Effector memory CD8-positive, alpha-beta T cell (primary cell): Measurements from ENCODE around the gene PCDHB15.
"Not testable (repeated sequence)": the region's sequence is repeated elsewhere in the genome, so short reads cannot be mapped to it uniquely, and the experiment has no call there.

Experiments used
- ATAC-seq: fragments of 150-1000 bp; cut with Tn5 transposase; replicated peaks from 2 replicates; pipeline ENCODE4 v1.10.0; 2021; ENCODE audit warnings: mild to moderate bottlenecking, moderate library complexity
- DNase-seq, 3 experiments: peaks; one replicate each; pipeline ENCODE4 v3.0.0; 2021
- H3K27ac Mint-ChIP-seq, 2 donors: one replicate each; pipeline ENCODE4 v1.8.0; 2022; ENCODE audit warnings: mild to moderate bottlenecking in 2 of 2, mixed read lengths in 2 of 2, moderate library complexity in 2 of 2
- H3K27me3 Mint-ChIP-seq, 2 donors: one replicate each; pipeline ENCODE4 v1.8.0; 2022; ENCODE audit warnings: mixed read lengths in 2 of 2
- H3K36me3 Mint-ChIP-seq: one replicate; pipeline ENCODE4 v1.8.0; 2022; ENCODE audit warnings: mild to moderate bottlenecking, moderate library complexity, mixed read lengths; ENCODE audit not compliant: insufficient read depth
- H3K4me1 Mint-ChIP-seq, 2 donors: one replicate each; pipeline ENCODE4 v1.8.0; 2022; ENCODE audit warnings: low read depth in 2 of 2, mixed read lengths in 2 of 2
- H3K4me3 Mint-ChIP-seq, 2 donors: one replicate each; pipeline ENCODE4 v1.8.0; 2022; ENCODE audit warnings: mild to moderate bottlenecking in 2 of 2, mixed read lengths in 2 of 2, moderate library complexity in 2 of 2
- H3K9me3 Mint-ChIP-seq, 2 donors: one replicate each; pipeline ENCODE4 v1.8.0; 2022; ENCODE audit warnings: mixed read lengths in 2 of 2
- total RNA-seq, 9 experiments: gene quantifications; one replicate each; lab custom pipeline; 2026; lab: John Stamatoyannopoulos, UW

Gene PCDHB15
- 0 to 0.34 (median 0.18) reads per million in 9 experiments for total RNA-seq

DNA sequence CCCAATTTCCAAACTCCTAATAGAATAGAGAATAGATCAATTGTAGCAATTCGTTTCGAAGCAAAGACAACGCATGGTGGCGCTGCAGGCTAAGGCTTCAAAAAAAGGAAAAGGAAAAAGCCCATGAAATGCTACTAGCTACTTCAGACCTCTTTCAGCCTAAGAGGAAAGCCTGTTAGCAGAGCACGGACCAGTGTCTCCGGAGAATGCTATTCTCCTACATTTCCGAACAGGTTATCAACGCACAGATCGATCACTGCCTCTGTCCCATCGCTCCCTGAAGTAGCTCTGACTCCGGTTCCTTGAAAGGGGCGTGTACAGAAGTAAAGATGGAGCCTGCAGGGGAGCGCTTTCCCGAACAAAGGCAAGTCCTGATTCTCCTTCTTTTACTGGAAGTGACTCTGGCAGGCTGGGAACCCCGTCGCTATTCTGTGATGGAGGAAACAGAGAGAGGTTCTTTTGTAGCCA lies at the start of gene PCDHB15:
Gene PCDHB15, plus strand, starts transcription at position 146 of the 468 bp plus-strand sequence. Its CDS starts 184 bp downstream, at position 330.
- peak within 1 kb of the TSS; percentile 46 to 55 for H3K4me3 Mint-ChIP-seq
- DNase-seq, result peak in 2 of 3 experiments; percentile 8 to 13
- H3K27ac Mint-ChIP-seq, result no peak within 1 kb of the TSS
- no peaks in the 10 kb centered on the region for H3K36me3 Mint-ChIP-seq
- H3K27me3 Mint-ChIP-seq, result peaks cover 13 to 40% of the 10 kb centered on the region in 2 donors
- ATAC-seq, result no peak
- peaks cover 0 to 3% of the 10 kb centered on the region in 2 donors for H3K4me1 Mint-ChIP-seq
- H3K9me3 Mint-ChIP-seq, result peaks cover 13 to 29% of the 10 kb centered on the region in 2 donors

DNA sequence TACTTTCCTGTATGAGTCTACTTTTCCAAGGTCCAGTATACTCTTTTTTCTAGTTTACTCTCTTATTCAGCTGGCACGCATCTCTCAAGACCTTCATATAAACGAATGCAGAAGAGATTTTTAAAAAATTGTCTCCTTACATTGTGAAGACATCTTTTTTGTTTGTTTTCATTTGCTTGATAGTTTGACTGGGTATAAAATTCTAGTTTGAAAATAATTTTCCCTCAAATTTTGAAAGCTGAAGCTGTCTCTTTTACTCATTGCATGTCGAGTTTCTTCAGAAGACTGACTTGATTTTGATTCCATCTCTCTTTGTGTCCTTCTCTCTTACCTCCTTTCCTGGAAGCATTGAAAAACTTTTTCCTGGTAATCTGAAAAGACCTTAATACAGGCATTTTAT lies 48.8 kb upstream of the PCDHB15 start:
- peaks cover 46 to 69% of the 10 kb centered on the region in 2 donors for H3K27me3 Mint-ChIP-seq
- H3K27ac Mint-ChIP-seq, result no peak overlapping the region
- ATAC-seq (no peak), DNase-seq (no peak)
- H3K36me3 Mint-ChIP-seq, result peaks cover 2% of the 10 kb centered on the region
- no peaks in the 10 kb centered on the region for H3K9me3 Mint-ChIP-seq
- peaks cover 2 to 3% of the 10 kb centered on the region in 2 donors for H3K4me1 Mint-ChIP-seq
- no peak overlapping the region for H3K4me3 Mint-ChIP-seq

DNA sequence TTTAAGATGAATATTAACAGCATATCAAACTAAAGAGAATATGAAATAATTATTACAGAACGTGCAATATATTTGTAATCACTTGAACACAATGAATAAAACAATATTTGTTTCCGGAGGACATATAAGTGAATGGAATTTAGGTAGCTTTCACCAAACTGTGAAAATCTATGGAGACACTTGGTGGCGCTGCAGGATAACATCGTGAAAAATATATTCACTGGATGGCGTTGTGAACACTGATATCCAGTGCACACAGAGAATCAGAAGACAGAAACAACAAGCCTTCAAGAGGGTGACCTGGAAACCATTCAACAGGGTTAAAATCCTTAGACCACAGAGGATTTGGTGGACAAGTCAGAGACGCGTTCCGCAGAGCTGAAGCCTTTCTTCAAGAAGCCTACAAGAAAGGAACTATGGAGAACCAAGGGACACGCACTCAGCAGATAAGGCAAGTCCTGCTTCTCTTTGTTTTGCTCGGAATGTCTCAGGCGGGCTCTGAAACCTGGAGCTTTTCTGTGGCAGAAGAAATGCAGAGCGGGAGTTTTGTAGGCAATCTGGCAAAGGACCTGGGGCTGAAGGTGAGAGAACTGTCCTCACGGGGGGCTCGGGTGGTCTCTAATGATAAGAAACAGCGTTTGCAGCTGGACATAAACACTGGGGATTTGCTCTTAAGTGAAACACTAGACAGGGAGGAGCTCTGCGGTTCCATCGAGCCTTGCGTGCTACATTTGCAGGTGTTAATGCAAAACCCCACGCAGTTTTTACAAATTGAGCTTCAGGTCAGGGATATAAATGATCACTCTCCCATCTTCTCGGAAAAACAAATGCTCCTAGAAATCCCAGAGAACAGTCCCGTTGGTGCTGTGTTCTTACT lies 45.6 kb upstream of the PCDHB15 start, which contains the start of gene PCDHB11:
Gene PCDHB11, plus strand, starts transcription at position 269 of the 877 bp plus-strand sequence. Its CDS starts 148 bp downstream, at position 417.
- Mint-ChIP-seq H3K27me3 (peaks cover 41 to 56% of the 10 kb centered on the region in 2 donors), H3K36me3 (peaks cover 3% of the 10 kb centered on the region), H3K9me3 (no peaks in the 10 kb centered on the region), H3K4me1 (no peaks in the 10 kb centered on the region), H3K27ac (no peak within 1 kb of the TSS), H3K4me3 (no peak within 1 kb of the TSS)
- DNase-seq (no peak), ATAC-seq (no peak)

DNA sequence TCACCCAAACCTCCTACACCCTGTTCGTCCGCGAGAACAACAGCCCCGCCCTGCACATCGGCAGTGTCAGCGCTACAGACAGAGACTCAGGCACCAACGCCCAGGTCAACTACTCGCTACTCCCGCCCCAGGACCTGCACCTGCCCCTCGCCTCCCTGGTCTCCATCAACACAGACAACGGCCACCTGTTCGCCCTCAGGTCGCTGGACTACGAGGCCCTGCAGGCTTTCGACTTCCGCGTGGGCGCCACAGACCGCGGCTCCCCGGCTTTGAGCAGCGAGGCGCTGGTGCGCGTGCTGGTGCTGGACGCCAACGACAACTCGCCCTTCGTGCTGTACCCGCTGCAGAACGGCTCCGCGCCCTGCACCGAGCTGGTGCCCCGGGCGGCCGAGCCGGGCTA lies 44.1 kb upstream of the PCDHB15 start:
- not testable (repeated sequence) for DNase-seq, H3K4me3 Mint-ChIP-seq, H3K27ac Mint-ChIP-seq, H3K9me3 Mint-ChIP-seq, ATAC-seq, H3K36me3 Mint-ChIP-seq, H3K4me1 Mint-ChIP-seq
- peaks cover 53 to 69% of the 10 kb centered on the region in 2 donors for H3K27me3 Mint-ChIP-seq

DNA sequence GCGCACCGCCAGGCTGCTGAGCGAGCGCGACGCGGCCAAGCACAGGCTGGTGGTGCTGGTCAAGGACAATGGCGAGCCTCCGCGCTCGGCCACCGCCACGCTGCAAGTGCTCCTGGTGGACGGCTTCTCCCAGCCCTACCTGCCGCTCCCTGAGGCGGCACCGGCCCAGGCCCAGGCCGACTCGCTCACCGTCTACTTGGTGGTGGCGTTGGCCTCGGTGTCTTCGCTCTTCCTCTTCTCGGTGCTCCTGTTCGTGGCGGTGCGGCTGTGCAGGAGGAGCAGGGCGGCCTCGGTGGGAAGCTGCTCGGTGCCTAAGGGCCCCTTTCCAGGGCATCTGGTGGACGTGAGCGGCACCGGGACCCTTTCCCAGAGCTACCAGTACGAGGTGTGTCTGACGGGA lies 43.5 kb upstream of the PCDHB15 start:
- H3K9me3 Mint-ChIP-seq, result not testable (repeated sequence)
- peaks cover 54 to 69% of the 10 kb centered on the region in 2 donors for H3K27me3 Mint-ChIP-seq

DNA sequence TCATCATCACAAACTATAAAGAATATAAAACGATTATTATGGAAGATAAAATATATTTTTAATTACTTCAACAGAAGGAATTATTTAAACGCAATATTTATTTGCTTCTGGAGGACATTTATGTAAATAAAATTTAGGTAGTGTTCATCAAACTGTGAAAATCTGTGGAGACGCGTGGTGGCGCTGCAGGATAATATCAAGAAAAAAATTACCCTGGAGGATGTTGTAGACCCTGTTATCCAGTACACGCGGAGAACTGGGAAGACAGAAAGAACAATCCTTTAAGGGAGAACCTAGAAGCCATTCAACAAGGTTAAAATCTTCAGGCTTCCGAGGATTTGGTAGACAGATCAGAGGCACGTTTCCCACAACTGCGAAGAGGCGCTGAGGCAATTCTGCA lies 36.7 kb upstream of the PCDHB15 start, which contains the start of gene PCDHB12:
Gene PCDHB12, plus strand, starts transcription at position 242 of the 400 bp plus-strand sequence. CDS start 189 bp downstream, outside the sequence.
- ATAC-seq (no peak), DNase-seq (no peak)
- H3K9me3 Mint-ChIP-seq, result peaks cover 0 to 1% of the 10 kb centered on the region in 2 donors
- no peak within 1 kb of the TSS for H3K27ac Mint-ChIP-seq
- H3K27me3 Mint-ChIP-seq, result peaks cover 57 to 76% of the 10 kb centered on the region in 2 donors
- H3K4me3 Mint-ChIP-seq, result no peak within 1 kb of the TSS
- no peaks in the 10 kb centered on the region for H3K36me3 Mint-ChIP-seq
- H3K4me1 Mint-ChIP-seq, result no peaks in the 10 kb centered on the region

More for the DNA sequence above, 43.5 kb upstream of the PCDHB15 start:
- H3K4me1 Mint-ChIP-seq, H3K36me3 Mint-ChIP-seq, DNase-seq, H3K4me3 Mint-ChIP-seq, H3K27ac Mint-ChIP-seq, ATAC-seq: not testable (repeated sequence)

DNA sequence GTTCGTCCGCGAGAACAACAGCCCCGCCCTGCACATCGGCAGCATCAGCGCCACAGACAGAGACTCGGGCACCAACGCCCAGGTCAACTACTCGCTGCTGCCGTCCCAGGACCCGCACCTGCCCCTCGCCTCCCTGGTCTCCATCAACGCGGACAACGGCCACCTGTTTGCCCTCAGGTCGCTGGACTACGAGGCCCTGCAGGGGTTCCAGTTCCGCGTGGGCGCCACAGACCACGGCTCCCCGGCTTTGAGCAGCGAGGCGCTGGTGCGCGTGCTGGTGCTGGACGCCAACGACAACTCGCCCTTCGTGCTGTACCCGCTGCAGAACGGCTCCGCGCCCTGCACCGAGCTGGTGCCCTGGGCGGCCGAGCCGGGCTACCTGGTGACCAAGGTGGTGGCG lies 34.9 kb upstream of the PCDHB15 start:
- H3K27ac Mint-ChIP-seq, DNase-seq, H3K4me3 Mint-ChIP-seq, H3K9me3 Mint-ChIP-seq, H3K4me1 Mint-ChIP-seq, H3K36me3 Mint-ChIP-seq, ATAC-seq: not testable (repeated sequence)
- peaks cover 55 to 75% of the 10 kb centered on the region in 2 donors for H3K27me3 Mint-ChIP-seq

DNA sequence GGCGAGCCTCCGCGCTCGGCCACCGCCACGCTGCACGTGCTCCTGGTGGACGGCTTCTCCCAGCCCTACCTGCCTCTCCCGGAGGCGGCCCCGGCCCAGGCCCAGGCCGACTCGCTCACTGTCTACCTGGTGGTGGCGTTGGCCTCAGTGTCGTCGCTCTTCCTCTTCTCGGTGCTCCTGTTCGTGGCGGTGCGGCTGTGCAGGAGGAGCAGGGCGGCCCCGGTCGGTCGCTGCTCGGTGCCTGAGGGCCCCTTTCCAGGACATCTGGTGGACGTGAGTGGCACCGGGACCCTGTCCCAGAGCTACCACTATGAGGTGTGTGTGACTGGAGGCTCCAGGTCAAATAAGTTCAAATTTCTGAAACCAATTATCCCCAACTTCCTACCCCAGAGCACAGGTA lies 34.3 kb upstream of the PCDHB15 start:
- ATAC-seq, H3K9me3 Mint-ChIP-seq, H3K27ac Mint-ChIP-seq, H3K36me3 Mint-ChIP-seq, H3K4me1 Mint-ChIP-seq, H3K4me3 Mint-ChIP-seq, DNase-seq: not testable (repeated sequence)
- H3K27me3 Mint-ChIP-seq, result peaks cover 52 to 69% of the 10 kb centered on the region in 2 donors

DNA sequence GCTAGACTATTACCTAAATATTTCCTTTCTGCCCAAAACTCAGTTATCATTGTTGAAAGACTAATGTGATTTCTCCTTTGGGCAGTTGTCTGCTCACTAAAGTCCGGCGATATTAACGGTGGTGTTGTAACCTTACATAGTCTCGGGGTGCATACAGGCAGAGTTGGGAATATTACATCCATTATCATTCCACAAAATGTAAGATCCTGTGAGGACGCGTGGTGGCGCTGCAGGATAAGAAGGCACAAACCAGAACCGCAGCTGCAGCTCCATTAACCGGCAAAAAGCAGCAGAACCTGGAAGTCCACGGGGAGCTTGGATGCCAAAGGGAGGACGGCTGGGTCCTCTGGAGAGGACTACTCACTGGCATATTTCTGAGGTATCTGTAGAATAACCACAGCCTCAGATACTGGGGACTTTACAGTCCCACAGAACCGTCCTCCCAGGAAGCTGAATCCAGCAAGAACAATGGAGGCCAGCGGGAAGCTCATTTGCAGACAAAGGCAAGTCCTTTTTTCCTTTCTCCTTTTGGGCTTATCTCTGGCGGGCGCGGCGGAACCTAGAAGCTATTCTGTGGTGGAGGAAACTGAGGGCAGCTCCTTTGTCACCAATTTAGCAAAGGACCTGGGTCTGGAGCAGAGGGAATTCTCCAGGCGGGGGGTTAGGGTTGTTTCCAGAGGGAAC lies 31.4 kb upstream of the PCDHB15 start, which contains the start of gene PCDHB13:
Gene PCDHB13, plus strand, starts transcription at position 264 of the 684 bp plus-strand sequence. Its CDS starts 205 bp downstream, at position 469.
- H3K27ac Mint-ChIP-seq, DNase-seq, ATAC-seq, H3K4me1 Mint-ChIP-seq, H3K36me3 Mint-ChIP-seq, H3K9me3 Mint-ChIP-seq: not testable (repeated sequence)
- H3K4me3 Mint-ChIP-seq, result peak within 1 kb of the TSS; percentile 22 to 58
- H3K27me3 Mint-ChIP-seq, result peaks cover 40 to 41% of the 10 kb centered on the region in 2 donors

DNA sequence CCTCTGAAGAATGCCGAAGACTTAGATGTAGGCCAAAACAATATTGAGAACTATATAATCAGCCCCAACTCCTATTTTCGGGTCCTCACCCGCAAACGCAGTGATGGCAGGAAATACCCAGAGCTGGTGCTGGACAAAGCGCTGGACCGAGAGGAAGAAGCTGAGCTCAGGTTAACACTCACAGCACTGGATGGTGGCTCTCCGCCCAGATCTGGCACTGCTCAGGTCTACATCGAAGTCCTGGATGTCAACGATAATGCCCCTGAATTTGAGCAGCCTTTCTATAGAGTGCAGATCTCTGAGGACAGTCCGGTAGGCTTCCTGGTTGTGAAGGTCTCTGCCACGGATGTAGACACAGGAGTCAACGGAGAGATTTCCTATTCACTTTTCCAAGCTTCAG lies 30.6 kb upstream of the PCDHB15 start:
- not testable (repeated sequence) for ATAC-seq, DNase-seq, H3K4me3 Mint-ChIP-seq, H3K9me3 Mint-ChIP-seq, H3K27ac Mint-ChIP-seq, H3K4me1 Mint-ChIP-seq, H3K36me3 Mint-ChIP-seq
- H3K27me3 Mint-ChIP-seq, result peaks cover 33 to 39% of the 10 kb centered on the region in 2 donors

DNA sequence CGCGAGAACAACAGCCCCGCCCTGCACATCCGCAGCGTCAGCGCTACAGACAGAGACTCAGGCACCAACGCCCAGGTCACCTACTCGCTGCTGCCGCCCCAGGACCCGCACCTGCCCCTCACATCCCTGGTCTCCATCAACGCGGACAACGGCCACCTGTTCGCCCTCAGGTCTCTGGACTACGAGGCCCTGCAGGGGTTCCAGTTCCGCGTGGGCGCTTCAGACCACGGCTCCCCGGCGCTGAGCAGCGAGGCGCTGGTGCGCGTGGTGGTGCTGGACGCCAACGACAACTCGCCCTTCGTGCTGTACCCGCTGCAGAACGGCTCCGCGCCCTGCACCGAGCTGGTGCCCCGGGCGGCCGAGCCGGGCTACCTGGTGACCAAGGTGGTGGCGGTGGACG lies 29.7 kb upstream of the PCDHB15 start:
- not testable (repeated sequence) for ATAC-seq, H3K36me3 Mint-ChIP-seq, H3K4me1 Mint-ChIP-seq, H3K27ac Mint-ChIP-seq, H3K4me3 Mint-ChIP-seq, DNase-seq, H3K9me3 Mint-ChIP-seq
- peaks cover 33 to 42% of the 10 kb centered on the region in 2 donors for H3K27me3 Mint-ChIP-seq

DNA sequence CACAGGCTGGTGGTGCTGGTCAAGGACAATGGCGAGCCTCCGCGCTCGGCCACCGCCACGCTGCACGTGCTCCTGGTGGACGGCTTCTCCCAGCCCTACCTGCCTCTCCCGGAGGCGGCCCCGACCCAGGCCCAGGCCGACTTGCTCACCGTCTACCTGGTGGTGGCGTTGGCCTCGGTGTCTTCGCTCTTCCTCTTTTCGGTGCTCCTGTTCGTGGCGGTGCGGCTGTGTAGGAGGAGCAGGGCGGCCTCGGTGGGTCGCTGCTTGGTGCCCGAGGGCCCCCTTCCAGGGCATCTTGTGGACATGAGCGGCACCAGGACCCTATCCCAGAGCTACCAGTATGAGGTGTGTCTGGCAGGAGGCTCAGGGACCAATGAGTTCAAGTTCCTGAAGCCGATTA lies 29.2 kb upstream of the PCDHB15 start:
- H3K27ac Mint-ChIP-seq, H3K4me1 Mint-ChIP-seq, H3K36me3 Mint-ChIP-seq, H3K4me3 Mint-ChIP-seq, ATAC-seq, H3K9me3 Mint-ChIP-seq, DNase-seq: not testable (repeated sequence)
- H3K27me3 Mint-ChIP-seq, result peaks cover 32 to 42% of the 10 kb centered on the region in 2 donors

DNA sequence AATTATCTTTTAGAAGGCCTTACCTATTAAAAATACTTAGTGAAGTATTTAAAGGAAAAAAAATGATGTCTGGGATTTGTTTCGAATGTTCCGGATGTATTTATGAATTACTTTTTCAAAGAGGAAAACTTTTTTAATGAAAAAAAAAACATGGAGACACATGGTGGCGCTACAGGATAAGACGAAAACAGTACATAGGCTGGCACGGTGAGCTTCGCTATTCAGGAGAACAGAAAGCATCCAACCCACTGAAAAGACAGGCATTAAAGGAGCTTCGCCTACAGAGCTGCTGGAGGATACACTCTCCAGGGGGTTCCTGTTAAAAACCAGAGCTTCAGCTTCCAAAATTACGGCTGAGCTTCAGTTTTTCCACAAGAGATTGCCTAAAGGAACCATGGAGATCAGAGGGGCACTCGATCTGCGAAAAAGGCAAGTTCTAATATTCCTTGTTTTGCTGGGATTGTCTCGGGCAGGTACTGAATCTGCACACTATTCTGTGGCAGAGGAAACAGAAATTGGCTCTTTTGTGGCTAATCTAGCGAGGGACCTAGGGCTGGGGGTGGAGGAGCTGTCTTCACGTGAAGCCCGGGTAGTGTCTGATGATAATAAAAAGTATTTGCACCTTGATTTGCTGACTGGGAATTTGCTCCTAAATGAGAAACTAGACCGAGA lies 21.9 kb upstream of the PCDHB15 start, which contains the start of gene PCDHB14:
Gene PCDHB14, plus strand, starts transcription at position 232 of the 672 bp plus-strand sequence. Its CDS starts 163 bp downstream, at position 395.
- H3K9me3 Mint-ChIP-seq, result no peaks in the 10 kb centered on the region
- no peak for ATAC-seq
- no peaks in the 10 kb centered on the region for H3K36me3 Mint-ChIP-seq
- no peaks in the 10 kb centered on the region for H3K4me1 Mint-ChIP-seq
- peaks cover 36 to 58% of the 10 kb centered on the region in 2 donors for H3K27me3 Mint-ChIP-seq
- DNase-seq, result no peak
- H3K4me3 Mint-ChIP-seq, result peak within 1 kb of the TSS; percentile 25 to 34
- H3K27ac Mint-ChIP-seq, result no peak within 1 kb of the TSS
